Stomach (tissue), 4 donors: ENCODE measurements around the gene ENPP6.

ENCODE experiments used
- CTCF ChIP-seq, 7 experiments: fragments of 450-650 bp in 4 of 7; fragments of 200-600 bp in 3 of 7; sonication (generic) in 3 of 7; IDR thresholded peaks; one replicate each; pipeline ENCODE4 v1.5.1; 2016 to 2019; ENCODE audit warnings: antibody characterized with exemption in 7 of 7, control low read depth in 2 of 7, mild to moderate bottlenecking in 1 of 7
- POLR2A ChIP-seq, 4 donors: fragments of 450-650 bp; IDR thresholded peaks; one replicate each; pipeline ENCODE4 v1.6.1; 2016; ENCODE audit warnings: antibody characterized with exemption in 4 of 4, control low read depth in 2 of 4, mild to moderate bottlenecking in 1 of 4, moderate library complexity in 1 of 4
- POLR2AphosphoS5 ChIP-seq, 3 donors: sonication (generic); formaldehyde crosslinking; IDR thresholded peaks; one replicate each; pipeline ENCODE4 v1.6.1; 2016; ENCODE audit warnings: antibody characterized with exemption in 3 of 3

- no peak for TF ChIP-seq CTCF (IDR thresholded peaks at IDR 0.05)
- TF ChIP-seq POLR2AphosphoS5 (IDR thresholded peaks at IDR 0.05): no peak
- no peak for TF ChIP-seq POLR2A (IDR thresholded peaks at IDR 0.05)
Measured at GRCh38 chr4:184263461-184263860, 45.8 kb upstream of the ENPP6 start.
